Measurements from ENCODE around the gene SOCS1.

The SOCS1 gene

GRCh38 chr16:11241480-11242204 is 14.4 kb downstream of the SOCS1 start:
- H3K27ac Mint-ChIP-seq (ENCODE audit: low read depth): no peak overlapping the region
- peaks cover 9% of the 10 kb centered on the region for H3K4me1 Mint-ChIP-seq
- ATAC-seq (replicated peaks; ENCODE audit: extremely low read depth, poor library complexity, severe bottlenecking) (no peak), DNase-seq (ENCODE audit: low spot score in 2 of 2) (no peak)
- no peaks in the 10 kb centered on the region for H3K9me3 Mint-ChIP-seq
- H3K4me3 Mint-ChIP-seq: no peak overlapping the region
- peaks cover 2% of the 10 kb centered on the region for H3K36me3 Mint-ChIP-seq (ENCODE audit: insufficient read depth)
- H3K27me3 Mint-ChIP-seq: no peaks in the 10 kb centered on the region

- Mint-ChIP-seq H3K4me3 (no peak overlapping the region), H3K9me3 (no peaks in the 10 kb centered on the region), H3K27me3 (no peaks in the 10 kb centered on the region), H3K4me1 (peaks cover 9% of the 10 kb centered on the region), H3K36me3 (ENCODE audit: insufficient read depth) (peaks cover 2% of the 10 kb centered on the region), H3K27ac (ENCODE audit: low read depth) (no peak overlapping the region)
- ATAC-seq (replicated peaks; ENCODE audit: extremely low read depth, poor library complexity, severe bottlenecking) (no peak), DNase-seq (ENCODE audit: low spot score in 2 of 2) (no peak)
Observed at GRCh38 chr16:11240636-11241473, 15.1 kb downstream of the SOCS1 start.

DNA sequence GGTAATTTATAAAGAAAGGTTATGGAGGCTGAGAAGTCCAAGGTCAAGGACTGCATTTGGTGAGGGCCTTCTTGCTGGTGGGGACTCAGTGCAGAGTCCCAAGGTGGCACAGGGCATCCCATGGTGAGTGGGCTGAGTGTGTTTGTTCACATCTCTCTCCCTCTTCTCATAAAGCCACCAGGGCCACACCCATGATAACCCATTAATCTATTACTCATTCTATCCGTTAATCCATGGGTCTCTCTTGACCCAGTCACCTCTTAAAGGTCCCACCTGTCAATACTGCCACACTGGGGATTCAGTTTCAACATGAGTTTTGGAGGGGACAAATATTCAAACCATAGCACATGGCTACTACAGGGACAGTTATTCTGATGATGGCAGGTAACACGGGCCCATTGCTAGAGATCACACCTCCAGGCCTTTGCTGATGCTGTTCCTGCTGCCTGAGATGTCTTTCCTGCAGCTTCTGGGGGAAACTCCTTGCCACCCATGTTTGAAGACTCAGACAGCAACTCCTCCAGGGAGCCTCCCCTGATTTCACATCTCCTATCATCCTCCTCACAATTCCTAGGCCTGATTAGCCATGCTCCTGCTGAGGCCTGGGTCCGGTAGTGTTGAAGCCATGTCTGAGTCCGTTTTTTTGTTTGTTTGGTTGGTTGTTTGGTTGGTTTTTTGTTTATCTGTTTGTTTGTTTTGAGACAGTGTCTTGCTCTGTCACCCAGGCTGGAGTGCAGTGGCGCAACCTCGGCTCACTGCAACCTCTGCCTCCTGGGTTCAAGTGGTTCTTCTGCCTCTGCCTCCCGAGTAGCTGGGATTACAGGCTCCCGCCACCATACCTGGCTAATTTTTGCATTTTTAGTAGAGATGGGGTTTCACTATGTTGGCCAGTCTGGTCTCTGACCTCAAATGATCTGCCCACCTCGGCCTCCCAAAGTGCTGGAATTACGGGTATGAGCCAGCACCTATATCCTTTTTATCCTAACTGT is 16.1 kb downstream of the SOCS1 start:
- no peak for ATAC-seq (replicated peaks; ENCODE audit: extremely low read depth, poor library complexity, severe bottlenecking)

DNA sequence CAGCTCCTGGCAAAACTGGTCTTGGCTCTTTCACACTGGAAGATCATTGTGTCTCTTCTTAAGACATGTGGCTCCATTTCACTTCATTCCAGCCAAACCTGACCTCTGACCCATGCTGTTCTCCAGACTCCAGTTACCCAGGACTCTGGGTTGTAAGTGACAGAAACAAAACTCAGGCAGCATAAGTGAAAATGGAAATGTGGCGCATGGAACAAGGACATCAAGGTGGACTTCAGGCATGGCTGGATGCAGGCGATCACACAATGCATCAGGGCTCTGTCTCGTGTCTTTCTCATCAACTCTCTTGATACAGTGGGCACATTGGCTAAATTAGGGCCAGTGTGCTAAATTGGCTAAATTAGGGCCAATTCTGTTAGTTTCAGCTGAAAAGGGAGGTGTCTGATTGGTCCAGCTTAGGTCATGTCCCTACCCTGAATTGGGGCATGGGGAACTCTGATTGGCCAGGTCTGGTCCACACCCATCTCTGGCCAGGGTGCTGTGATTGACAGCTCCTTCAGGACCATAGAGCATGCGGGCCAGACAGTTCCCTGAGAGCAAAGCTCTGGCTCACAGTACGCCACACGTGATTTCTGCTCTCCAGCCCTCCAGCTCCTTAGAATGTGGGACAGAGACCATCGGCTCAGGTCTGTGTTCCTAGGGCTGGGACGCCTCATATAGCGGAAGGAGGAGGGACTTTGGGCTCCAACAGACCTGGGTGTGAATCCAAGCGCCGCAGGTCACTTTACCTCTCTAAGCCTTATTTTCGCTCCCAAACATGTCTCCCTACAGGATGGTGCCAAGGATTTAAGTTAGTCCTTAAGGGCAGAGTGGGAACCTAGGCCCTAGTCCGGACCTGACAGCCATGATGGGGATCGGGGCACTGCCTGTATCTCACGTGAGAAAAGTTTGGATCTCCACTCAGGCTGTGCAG is 17.5 kb downstream of the SOCS1 start:
- Mint-ChIP-seq H3K4me3 (no peak overlapping the region), H3K27ac (ENCODE audit: low read depth) (no peak overlapping the region), H3K27me3 (no peaks in the 10 kb centered on the region), H3K4me1 (peaks cover 19% of the 10 kb centered on the region), H3K36me3 (ENCODE audit: insufficient read depth) (peaks cover 2% of the 10 kb centered on the region), H3K9me3 (no peaks in the 10 kb centered on the region)
- ATAC-seq (replicated peaks; ENCODE audit: extremely low read depth, poor library complexity, severe bottlenecking) (no peak), DNase-seq (ENCODE audit: low spot score in 2 of 2) (no peak)

More for the DNA sequence above, 16.1 kb downstream of the SOCS1 start:
- Mint-ChIP-seq H3K27ac (ENCODE audit: low read depth) (no peak overlapping the region), H3K27me3 (no peaks in the 10 kb centered on the region), H3K4me3 (no peak overlapping the region), H3K9me3 (no peaks in the 10 kb centered on the region), H3K36me3 (ENCODE audit: insufficient read depth) (peaks cover 2% of the 10 kb centered on the region), H3K4me1 (peaks cover 7% of the 10 kb centered on the region)
- no peak for DNase-seq (ENCODE audit: low spot score in 2 of 2)

GRCh38 chr16:11236461-11237254 is 19.3 kb downstream of the SOCS1 start:
- DNase-seq (ENCODE audit: low spot score in 2 of 2) (no peak), ATAC-seq (replicated peaks; ENCODE audit: extremely low read depth, poor library complexity, severe bottlenecking) (no peak)
- Mint-ChIP-seq H3K4me1 (peaks cover 37% of the 10 kb centered on the region), H3K27ac (ENCODE audit: low read depth) (no peak overlapping the region), H3K36me3 (ENCODE audit: insufficient read depth) (peaks cover 5% of the 10 kb centered on the region), H3K9me3 (no peaks in the 10 kb centered on the region), H3K27me3 (no peaks in the 10 kb centered on the region), H3K4me3 (no peak overlapping the region)

DNA sequence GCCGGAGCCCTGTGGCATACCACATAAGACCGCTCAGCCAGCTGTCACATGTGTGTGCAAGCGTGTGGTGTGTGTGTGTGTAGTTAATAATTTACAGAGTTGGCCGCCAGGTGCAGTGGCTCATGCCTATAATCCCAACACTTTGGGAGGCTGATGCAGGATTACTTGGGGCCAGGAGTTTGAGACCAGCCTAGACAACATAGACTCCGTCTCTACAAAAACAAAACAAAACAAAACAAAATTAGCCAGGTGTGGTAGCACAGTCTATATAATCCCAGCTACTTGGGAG is 20.4 kb downstream of the SOCS1 start:
- DNase-seq (ENCODE audit: low spot score in 2 of 2) (no peak), ATAC-seq (replicated peaks; ENCODE audit: extremely low read depth, poor library complexity, severe bottlenecking) (no peak)
- Mint-ChIP-seq H3K27me3 (no peaks in the 10 kb centered on the region), H3K4me3 (no peak overlapping the region), H3K27ac (ENCODE audit: low read depth) (no peak overlapping the region), H3K36me3 (ENCODE audit: insufficient read depth) (peaks cover 5% of the 10 kb centered on the region), H3K4me1 (peaks cover 43% of the 10 kb centered on the region), H3K9me3 (no peaks in the 10 kb centered on the region)

DNA sequence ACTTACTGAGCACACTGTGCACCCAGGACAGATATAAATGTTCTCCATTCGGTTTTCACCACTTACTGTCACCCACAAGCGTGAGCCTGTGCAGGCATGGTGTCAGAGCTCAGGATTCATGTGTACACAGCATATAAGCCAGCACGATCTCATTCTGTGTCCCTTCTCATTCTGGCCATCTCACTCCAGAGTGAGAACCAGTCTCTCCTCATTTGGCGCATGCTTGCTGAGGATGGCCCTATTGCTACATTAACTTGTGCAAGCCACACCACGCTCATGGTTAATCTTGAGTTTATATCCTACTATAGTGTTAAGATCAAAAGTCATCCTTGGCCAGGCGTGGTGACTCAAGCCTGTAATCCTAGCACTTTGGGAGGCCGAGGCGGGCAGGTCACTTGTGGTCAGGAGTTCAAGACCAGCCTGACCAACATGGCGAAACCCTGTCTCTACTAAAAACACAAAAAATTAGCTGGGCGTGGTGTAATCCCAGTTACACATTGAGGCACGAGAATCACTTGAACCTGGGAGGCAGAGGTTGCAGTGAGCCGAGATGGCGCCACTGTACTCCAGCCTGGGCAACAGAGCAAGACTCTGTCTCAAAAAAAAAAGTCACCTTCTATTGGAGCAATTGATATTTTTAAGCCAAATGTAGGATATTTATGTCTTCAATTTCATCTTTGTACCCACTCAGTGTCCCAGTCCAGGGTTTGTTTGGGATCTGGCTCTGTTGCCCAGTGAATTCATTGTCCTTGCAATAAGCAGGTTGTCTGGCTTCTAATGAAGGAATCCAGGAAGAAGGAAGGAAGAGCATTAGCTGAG is 20.9 kb downstream of the SOCS1 start:
- no peak overlapping the region for H3K27ac Mint-ChIP-seq (ENCODE audit: low read depth)
- no peaks in the 10 kb centered on the region for H3K27me3 Mint-ChIP-seq
- peaks cover 5% of the 10 kb centered on the region for H3K36me3 Mint-ChIP-seq (ENCODE audit: insufficient read depth)
- no peak overlapping the region for H3K4me3 Mint-ChIP-seq
- peaks cover 43% of the 10 kb centered on the region for H3K4me1 Mint-ChIP-seq
- ATAC-seq (replicated peaks; ENCODE audit: extremely low read depth, poor library complexity, severe bottlenecking): no peak
- DNase-seq (ENCODE audit: low spot score in 2 of 2): no peak
- H3K9me3 Mint-ChIP-seq: no peaks in the 10 kb centered on the region

DNA sequence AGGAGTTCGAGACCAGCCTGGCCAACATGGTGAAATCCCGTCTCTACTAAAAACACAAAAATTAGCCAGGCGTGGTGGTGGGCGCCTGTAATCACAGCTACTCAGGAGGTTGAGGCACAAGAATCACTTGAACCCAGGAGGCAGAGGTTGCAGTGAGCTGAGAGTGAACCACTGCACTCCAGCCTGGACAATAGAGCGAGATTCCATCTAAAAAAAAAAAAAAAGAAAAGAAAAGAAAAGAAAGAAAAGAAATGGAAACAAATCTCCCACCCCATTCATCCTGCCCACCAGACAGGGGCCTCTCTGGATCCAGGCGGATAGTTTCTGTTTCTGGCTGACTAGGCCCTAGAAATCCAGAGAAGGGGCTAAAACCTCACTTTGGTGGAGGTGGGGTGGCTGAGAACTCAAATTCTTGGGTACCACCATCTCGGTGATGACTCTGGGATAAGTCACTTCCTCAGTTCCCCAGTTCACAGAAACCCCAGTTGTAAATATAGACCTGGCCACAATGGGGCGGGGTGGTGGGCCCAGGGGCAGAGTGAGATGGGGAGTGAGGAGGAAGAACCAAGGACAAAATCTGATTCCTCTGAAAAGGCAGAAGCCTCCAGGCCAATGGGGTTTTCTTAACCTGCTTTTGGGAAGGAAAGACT is 22.2 kb downstream of the SOCS1 start:
- Mint-ChIP-seq H3K4me1 (peaks cover 46% of the 10 kb centered on the region), H3K36me3 (ENCODE audit: insufficient read depth) (peaks cover 3% of the 10 kb centered on the region), H3K4me3 (peak overlapping the region; percentile 74), H3K27ac (ENCODE audit: low read depth) (peak overlapping the region; percentile 97), H3K27me3 (no peaks in the 10 kb centered on the region), H3K9me3 (no peaks in the 10 kb centered on the region)
- ATAC-seq (replicated peaks; ENCODE audit: extremely low read depth, poor library complexity, severe bottlenecking): no peak
- no peak for DNase-seq (ENCODE audit: low spot score in 2 of 2)

DNA sequence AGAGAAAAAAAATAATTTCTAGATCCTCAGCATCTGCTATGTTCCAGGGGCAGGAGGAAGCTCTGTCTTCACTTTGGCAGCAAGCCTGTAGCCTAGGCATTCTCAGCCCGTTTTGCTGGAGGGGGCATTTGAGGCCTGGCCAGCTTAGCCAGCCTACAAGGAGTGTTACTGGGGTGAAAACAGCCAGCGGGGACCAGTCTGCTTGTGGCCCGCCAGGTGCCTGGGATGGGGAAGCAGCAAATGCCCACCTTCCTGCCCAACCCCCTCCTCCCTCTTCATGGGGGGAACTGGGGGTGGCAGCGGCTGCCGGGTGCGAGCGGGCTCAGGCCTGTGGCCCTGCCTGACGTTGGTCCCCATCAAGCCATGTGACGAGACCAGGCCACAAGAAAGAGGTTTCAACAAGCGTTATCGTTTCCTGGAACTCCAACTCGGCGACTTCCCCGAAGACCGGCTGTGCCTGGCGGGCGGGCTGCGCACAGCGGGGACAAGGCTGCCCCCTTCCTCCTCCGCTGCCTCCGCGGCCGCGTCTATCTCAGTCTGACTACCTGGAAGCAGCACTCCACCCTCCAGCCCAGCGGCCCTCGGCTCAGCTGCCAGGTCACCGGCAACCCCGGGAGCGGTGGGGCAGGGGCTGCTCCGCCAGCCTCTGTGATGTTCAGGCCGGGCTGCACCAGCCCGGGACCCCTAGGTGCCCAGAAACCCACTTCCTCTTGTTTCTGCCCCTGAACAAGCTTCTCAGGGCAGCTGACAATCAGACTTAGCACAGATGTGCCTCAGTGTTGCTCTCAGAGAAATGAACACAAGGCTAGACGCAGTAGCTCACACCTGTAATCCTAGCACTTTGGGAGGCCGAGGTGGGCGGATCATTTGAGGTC is 22.9 kb downstream of the SOCS1 start:
- Mint-ChIP-seq H3K4me1 (peaks cover 53% of the 10 kb centered on the region), H3K9me3 (no peaks in the 10 kb centered on the region)

More for the DNA sequence above, 22.9 kb downstream of the SOCS1 start:
- Mint-ChIP-seq H3K27ac (ENCODE audit: low read depth) (peak overlapping the region; percentile 97), H3K36me3 (ENCODE audit: insufficient read depth) (peaks cover 3% of the 10 kb centered on the region), H3K27me3 (no peaks in the 10 kb centered on the region), H3K4me3 (peak overlapping the region; percentile 74)
- peak; percentile 89 for ATAC-seq (replicated peaks; ENCODE audit: extremely low read depth, poor library complexity, severe bottlenecking)
- DNase-seq (ENCODE audit: low spot score in 2 of 2): peak; percentile 69 to 84

All from central memory CD8-positive, alpha-beta T cell (primary cell).